Measurements from ENCODE around the gene CDCP2. TPM values are rescaled to one million over a fixed set of nuclear protein-coding genes. Genes with fewer than 3 reads are reported as not detected.

Gene CDCP2
- total RNA-seq, 1 experiment from 2014 or later, result not detected

GRCh38 chr1:54112027-54112426, 40.8 kb downstream of the CDCP2 start:
- H3K36me3 ChIP-seq (ENCODE audit: low read depth, low read length), result no peaks in the 10 kb centered on the region
- TF ChIP-seq EZH2 (IDR thresholded peaks at IDR 0.05; ENCODE audit: low read length, unreplicated experiment) (no peak), EZH2phosphoT487 (IDR thresholded peaks at IDR 0.05; ENCODE audit: borderline replicate concordance, low read length) (no peak), CTCF (conservative IDR thresholded peaks at IDR 0.05; ENCODE audit: low read depth, low read length) (no peak)
- no peak overlapping the region for H3K9ac ChIP-seq (ENCODE audit: low read length)
- H2AFZ ChIP-seq (ENCODE audit: low read length), result no peak overlapping the region
- ChIA-PET CTCF (no interaction called here), POLR2A (ENCODE audit: unreplicated experiment) (no interaction called here)
- H3K9me2 ChIP-seq (replicated peaks; ENCODE audit: low read length), result no peaks in the 10 kb centered on the region
- ATAC-seq (no peak), DNase-seq (no peak)
- H3K9me3 ChIP-seq (ENCODE audit: low read length), result no peaks in the 10 kb centered on the region
- no TSS peak for BruUV-seq (replicated peaks)
- intact Hi-C loops (cut with micrococcal nuclease), result no loop called here
- no peaks in the 10 kb centered on the region for H3F3A ChIP-seq (ENCODE audit: low read length, unreplicated experiment)
- no peak overlapping the region for H3K4me2 ChIP-seq (ENCODE audit: low read length)
- H3K4me3 ChIP-seq (ENCODE audit: low read length), result no peak overlapping the region
- no peaks in the 10 kb centered on the region for H3K4me1 ChIP-seq (ENCODE audit: insufficient read depth, low read length)
- no peak overlapping the region for H3K27ac ChIP-seq (ENCODE audit: low read length)
- H4K20me1 ChIP-seq (ENCODE audit: low read length), result no peaks in the 10 kb centered on the region
- H3K79me2 ChIP-seq (ENCODE audit: low read length), result no peaks in the 10 kb centered on the region
- H3K27me3 ChIP-seq (ENCODE audit: low read length), result no peaks in the 10 kb centered on the region

GRCh38 chr1:54111624-54112023, 41.2 kb downstream of the CDCP2 start:
- no peaks in the 10 kb centered on the region for H3K9me2 ChIP-seq (replicated peaks; ENCODE audit: low read length)
- no peak overlapping the region for H3K4me2 ChIP-seq (ENCODE audit: low read length)
- intact Hi-C loops (cut with micrococcal nuclease), result no loop called here
- H3K27me3 ChIP-seq (ENCODE audit: low read length), result no peaks in the 10 kb centered on the region
- H2AFZ ChIP-seq (ENCODE audit: low read length), result no peak overlapping the region
- no peak overlapping the region for H3K9ac ChIP-seq (ENCODE audit: low read length)
- no peaks in the 10 kb centered on the region for H3K36me3 ChIP-seq (ENCODE audit: low read depth, low read length)
- CTCF ChIA-PET, result no interaction called here
- no peaks in the 10 kb centered on the region for H3K4me1 ChIP-seq (ENCODE audit: insufficient read depth, low read length)
- ATAC-seq, result no peak
- H3K4me3 ChIP-seq (ENCODE audit: low read length), result no peak overlapping the region
- H4K20me1 ChIP-seq (ENCODE audit: low read length), result no peaks in the 10 kb centered on the region
- no peak overlapping the region for H3K27ac ChIP-seq (ENCODE audit: low read length)
- no peaks in the 10 kb centered on the region for H3K79me2 ChIP-seq (ENCODE audit: low read length)
- H3F3A ChIP-seq (ENCODE audit: low read length, unreplicated experiment), result no peaks in the 10 kb centered on the region
- TF ChIP-seq EZH2 (IDR thresholded peaks at IDR 0.05; ENCODE audit: low read length, unreplicated experiment) (no peak), EZH2phosphoT487 (IDR thresholded peaks at IDR 0.05; ENCODE audit: borderline replicate concordance, low read length) (no peak), CTCF (conservative IDR thresholded peaks at IDR 0.05; ENCODE audit: low read depth, low read length) (no peak)
- POLR2A ChIA-PET (ENCODE audit: unreplicated experiment), result no interaction called here
- H3K9me3 ChIP-seq (ENCODE audit: low read length), result no peaks in the 10 kb centered on the region
- DNase-seq, result no peak
- BruUV-seq (replicated peaks), result no TSS peak

- TF ChIP-seq CTCF (conservative IDR thresholded peaks at IDR 0.05; ENCODE audit: low read depth, low read length), result no peak
- TF ChIP-seq EZH2 (IDR thresholded peaks at IDR 0.05; ENCODE audit: low read length, unreplicated experiment), result no peak
- TF ChIP-seq EZH2phosphoT487 (IDR thresholded peaks at IDR 0.05; ENCODE audit: borderline replicate concordance, low read length), result no peak
- H3K79me2 ChIP-seq (ENCODE audit: low read length), result no peaks in the 10 kb centered on the region
- no peak overlapping the region for H3K27ac ChIP-seq (ENCODE audit: low read length)
- intact Hi-C loops (cut with micrococcal nuclease), result no loop called here
- BruUV-seq (replicated peaks), result no TSS peak
- no peaks in the 10 kb centered on the region for H3K9me2 ChIP-seq (replicated peaks; ENCODE audit: low read length)
- no peaks in the 10 kb centered on the region for H3K27me3 ChIP-seq (ENCODE audit: low read length)
- H3K4me2 ChIP-seq (ENCODE audit: low read length), result no peak overlapping the region
- H2AFZ ChIP-seq (ENCODE audit: low read length), result no peak overlapping the region
- H3K4me1 ChIP-seq (ENCODE audit: insufficient read depth, low read length), result no peaks in the 10 kb centered on the region
- no peak for ATAC-seq
- no peak overlapping the region for H3K4me3 ChIP-seq (ENCODE audit: low read length)
- no peaks in the 10 kb centered on the region for H3K9me3 ChIP-seq (ENCODE audit: low read length)
- DNase-seq, result no peak
- ChIA-PET CTCF (no interaction called here), POLR2A (ENCODE audit: unreplicated experiment) (no interaction called here)
- H3F3A ChIP-seq (ENCODE audit: low read length, unreplicated experiment), result no peaks in the 10 kb centered on the region
- H3K9ac ChIP-seq (ENCODE audit: low read length), result no peak overlapping the region
- no peaks in the 10 kb centered on the region for H4K20me1 ChIP-seq (ENCODE audit: low read length)
- no peaks in the 10 kb centered on the region for H3K36me3 ChIP-seq (ENCODE audit: low read depth, low read length)
Observed at GRCh38 chr1:54110996-54111395, 41.8 kb downstream of the CDCP2 start.

Data from PC-3 (cell line).